HUES48 (cell line): ENCODE results near the gene NDUFAF8.

ENCODE experiments used
- H3K27ac ChIP-seq: one replicate; pipeline ENCODE4 v1.7.0; 2013; ENCODE audit warnings: low read depth, low read length, inconsistent platforms
- H3K27me3 ChIP-seq: 2 replicates; pipeline ENCODE4 v1.6.1; 2013; ENCODE audit warnings: mild to moderate bottlenecking, low read length; ENCODE audit not compliant: control insufficient read depth, insufficient read depth
- H3K36me3 ChIP-seq: 2 replicates; pipeline ENCODE4 v1.6.1; 2013; ENCODE audit warnings: low read length; ENCODE audit not compliant: control insufficient read depth, insufficient read depth
- H3K4me1 ChIP-seq: 2 replicates; pipeline ENCODE4 v1.6.1; 2013; ENCODE audit warnings: mild to moderate bottlenecking, low read length; ENCODE audit not compliant: control insufficient read depth, insufficient read depth
- H3K4me3 ChIP-seq: 2 replicates; pipeline ENCODE4 v1.5.1; 2013; ENCODE audit warnings: mild to moderate bottlenecking, low read depth, low read length
- H3K9ac ChIP-seq: 2 replicates; pipeline ENCODE4 v1.6.1; 2013; ENCODE audit warnings: mild to moderate bottlenecking, low read depth, low read length, moderate library complexity
- H3K9me3 ChIP-seq: 2 replicates; pipeline ENCODE4 v1.6.1; 2013; ENCODE audit warnings: low read length; ENCODE audit not compliant: control insufficient read depth, insufficient read depth

Gene NDUFAF8

DNA sequence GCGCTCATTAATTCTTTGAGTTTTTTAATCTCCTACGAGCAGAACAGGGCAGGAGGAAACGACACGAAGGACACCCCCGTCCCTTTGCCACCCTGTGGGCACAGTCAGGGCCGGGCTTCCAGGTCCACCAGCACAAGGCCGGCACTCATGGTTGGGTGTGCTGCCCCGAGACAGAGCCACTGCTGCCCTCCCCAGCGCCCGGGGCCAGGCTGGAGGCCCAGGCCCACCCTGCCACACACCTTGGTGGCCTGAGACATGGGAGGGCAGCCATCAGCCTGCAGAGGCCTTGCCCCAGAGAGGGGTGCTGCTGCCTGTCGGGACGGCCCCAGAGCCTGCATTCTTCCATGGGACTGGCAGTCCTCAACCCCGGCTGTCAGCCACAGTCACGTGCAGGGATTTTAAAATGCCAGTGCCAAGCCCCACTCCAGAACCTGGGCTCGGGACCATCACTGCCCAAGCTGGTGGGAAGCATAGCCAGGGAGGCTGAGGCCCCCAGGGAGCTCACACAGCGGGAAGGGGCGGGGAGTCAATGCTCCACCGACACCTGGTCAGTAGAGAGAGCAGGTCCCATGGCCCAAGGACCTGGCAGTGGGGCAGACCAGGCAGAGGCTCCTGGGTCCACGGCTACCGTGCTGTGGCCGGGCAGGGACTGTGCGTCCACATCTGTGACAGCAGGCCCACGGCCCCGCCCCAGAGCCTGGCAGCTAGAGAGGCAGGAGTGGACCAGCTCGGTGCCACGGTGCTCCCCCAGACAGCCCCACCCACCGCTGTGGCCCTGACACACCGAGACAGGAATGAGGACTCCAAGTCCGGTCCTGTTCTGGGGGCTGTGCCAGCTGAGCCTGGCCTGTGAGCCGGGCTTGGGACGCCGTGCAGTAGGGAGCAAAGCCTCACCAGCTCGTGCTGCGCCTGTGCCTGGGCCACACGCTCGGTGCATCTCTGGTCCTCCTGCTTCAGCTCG is 43.9 kb upstream of the NDUFAF8 start:
- no peaks in the 10 kb centered on the region for H3K4me1 ChIP-seq
- H3K27ac ChIP-seq: no peak overlapping the region
- peaks cover 51% of the 10 kb centered on the region for H3K36me3 ChIP-seq
- no peak overlapping the region for H3K4me3 ChIP-seq
- H3K27me3 ChIP-seq: no peaks in the 10 kb centered on the region
- H3K9me3 ChIP-seq: no peaks in the 10 kb centered on the region
- no peak overlapping the region for H3K9ac ChIP-seq

DNA sequence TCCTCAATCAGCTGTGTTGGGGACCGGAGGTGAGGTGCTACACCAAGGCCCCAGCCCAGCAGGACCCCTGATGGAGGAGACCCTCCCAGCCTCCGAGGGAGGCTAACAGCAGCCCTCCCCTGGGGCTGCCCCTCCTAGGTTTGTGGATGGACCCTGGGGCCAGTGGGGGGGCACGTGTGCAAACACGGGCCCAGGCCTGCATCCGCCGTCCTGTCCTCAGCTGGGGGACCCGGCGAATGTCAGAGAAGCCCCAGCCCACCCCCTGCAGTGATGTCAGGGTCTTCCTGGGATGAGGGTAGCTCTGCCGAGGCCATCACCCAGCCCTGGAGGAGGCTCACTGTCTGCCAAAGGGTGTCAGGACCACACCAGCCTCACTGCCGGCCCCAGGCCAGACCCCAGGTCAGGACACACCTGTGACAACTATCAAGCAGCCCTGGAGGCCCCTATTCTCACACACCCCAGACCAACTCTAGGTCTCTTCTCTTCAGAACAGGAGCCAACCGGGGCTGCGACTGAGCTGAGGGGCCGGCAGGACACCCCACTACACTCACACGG is 43.1 kb upstream of the NDUFAF8 start:
- Histone ChIP-seq H3K9ac (no peak overlapping the region), H3K4me3 (no peak overlapping the region), H3K36me3 (peaks cover 45% of the 10 kb centered on the region), H3K27ac (no peak overlapping the region), H3K4me1 (no peaks in the 10 kb centered on the region), H3K27me3 (no peaks in the 10 kb centered on the region), H3K9me3 (no peaks in the 10 kb centered on the region)

- Histone ChIP-seq H3K36me3 (peaks cover 45% of the 10 kb centered on the region), H3K4me1 (no peaks in the 10 kb centered on the region)
Observed at GRCh38 chr17:81196505-81197408, 42.4 kb upstream of the NDUFAF8 start.

DNA sequence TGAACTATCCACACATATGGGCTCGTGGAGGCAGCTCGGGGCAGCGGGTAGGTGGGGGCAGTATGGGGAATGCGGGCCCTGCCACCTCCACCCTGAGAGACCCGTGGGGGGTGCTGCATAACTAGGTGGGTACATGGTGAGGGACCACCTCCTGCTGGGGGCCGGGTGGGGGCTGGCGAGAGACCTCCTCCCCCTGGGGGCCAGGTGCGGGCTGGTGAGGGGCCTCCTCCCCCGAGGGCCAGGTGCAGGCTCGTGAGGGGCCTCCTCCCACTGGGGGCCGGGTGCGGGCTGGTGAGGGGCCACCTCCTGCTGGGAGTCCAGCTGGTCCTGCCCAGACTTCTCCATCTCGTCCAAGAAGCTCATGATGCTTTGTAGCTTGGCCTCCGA is 41.7 kb upstream of the NDUFAF8 start:
- H3K27ac ChIP-seq: no peak overlapping the region
- no peaks in the 10 kb centered on the region for H3K4me1 ChIP-seq
- no peak overlapping the region for H3K9ac ChIP-seq
- no peaks in the 10 kb centered on the region for H3K27me3 ChIP-seq
- no peaks in the 10 kb centered on the region for H3K9me3 ChIP-seq
- no peak overlapping the region for H3K4me3 ChIP-seq
- H3K36me3 ChIP-seq: peaks cover 45% of the 10 kb centered on the region

More at GRCh38 chr17:81196505-81197408, 42.4 kb upstream of the NDUFAF8 start:
- no peak overlapping the region for H3K4me3 ChIP-seq
- no peaks in the 10 kb centered on the region for H3K27me3 ChIP-seq
- no peaks in the 10 kb centered on the region for H3K9me3 ChIP-seq
- H3K9ac ChIP-seq: no peak overlapping the region
- no peak overlapping the region for H3K27ac ChIP-seq

GRCh38 chr17:81197831-81198490 is 41.2 kb upstream of the NDUFAF8 start:
- Histone ChIP-seq H3K36me3 (peaks cover 47% of the 10 kb centered on the region), H3K27me3 (no peaks in the 10 kb centered on the region), H3K9me3 (no peaks in the 10 kb centered on the region), H3K27ac (no peak overlapping the region), H3K4me1 (no peaks in the 10 kb centered on the region), H3K4me3 (no peak overlapping the region), H3K9ac (no peak overlapping the region)

- H3K27ac ChIP-seq: no peak overlapping the region
- peaks cover 51% of the 10 kb centered on the region for H3K36me3 ChIP-seq
Observed at GRCh38 chr17:81198826-81199481, 40.2 kb upstream of the NDUFAF8 start.

GRCh38 chr17:81199482-81199830 is 39.7 kb upstream of the NDUFAF8 start:
- peaks cover 54% of the 10 kb centered on the region for H3K36me3 ChIP-seq
- H3K27me3 ChIP-seq: no peaks in the 10 kb centered on the region
- H3K4me3 ChIP-seq: no peak overlapping the region
- no peak overlapping the region for H3K27ac ChIP-seq
- H3K9ac ChIP-seq: no peak overlapping the region
- no peaks in the 10 kb centered on the region for H3K9me3 ChIP-seq
- H3K4me1 ChIP-seq: no peaks in the 10 kb centered on the region

More at GRCh38 chr17:81198826-81199481, 40.2 kb upstream of the NDUFAF8 start:
- no peaks in the 10 kb centered on the region for H3K9me3 ChIP-seq
- H3K4me1 ChIP-seq: no peaks in the 10 kb centered on the region
- no peak overlapping the region for H3K9ac ChIP-seq
- no peak overlapping the region for H3K4me3 ChIP-seq
- no peaks in the 10 kb centered on the region for H3K27me3 ChIP-seq

DNA sequence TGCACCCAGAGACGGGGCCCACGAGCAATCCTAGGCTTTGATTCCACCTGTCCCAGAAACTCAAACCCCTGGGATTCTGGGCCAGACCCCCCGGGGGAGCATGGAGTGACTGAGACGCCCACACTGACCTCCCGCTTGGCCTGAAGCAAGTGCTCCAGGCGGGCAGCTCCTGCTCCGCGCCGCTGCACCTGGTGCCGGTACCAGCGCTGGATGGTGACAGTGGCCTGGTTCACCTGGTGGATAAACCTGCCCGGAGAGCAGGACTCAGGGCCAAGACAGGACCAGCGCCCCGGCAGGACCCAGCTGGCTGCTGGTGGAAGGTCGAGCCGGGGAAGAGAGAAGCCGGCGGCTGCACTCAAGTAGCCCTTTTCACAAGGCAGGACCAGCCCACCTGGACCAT is 38.9 kb upstream of the NDUFAF8 start:
- H3K27me3 ChIP-seq: no peaks in the 10 kb centered on the region
- no peak overlapping the region for H3K9ac ChIP-seq
- H3K4me3 ChIP-seq: no peak overlapping the region
- no peak overlapping the region for H3K27ac ChIP-seq
- peaks cover 53% of the 10 kb centered on the region for H3K36me3 ChIP-seq
- H3K9me3 ChIP-seq: no peaks in the 10 kb centered on the region
- no peaks in the 10 kb centered on the region for H3K4me1 ChIP-seq

- no peak overlapping the region for H3K4me3 ChIP-seq
- peaks cover 49% of the 10 kb centered on the region for H3K36me3 ChIP-seq
- H3K9ac ChIP-seq: no peak overlapping the region
- H3K4me1 ChIP-seq: no peaks in the 10 kb centered on the region
- no peaks in the 10 kb centered on the region for H3K27me3 ChIP-seq
- H3K27ac ChIP-seq: no peak overlapping the region
- H3K9me3 ChIP-seq: no peaks in the 10 kb centered on the region
Observed at GRCh38 chr17:81200695-81201580, 38.2 kb upstream of the NDUFAF8 start.
